Gastroesophageal sphincter (tissue), 3 donors: ENCODE measurements around the gene PSME3IP1.

ENCODE experiments used
- EP300 ChIP-seq: sonication (generic); formaldehyde crosslinking; IDR thresholded peaks from one replicate; pipeline ENCODE4 v1.6.1; 2017; ENCODE audit warnings: antibody characterized with exemption, mild to moderate bottlenecking
- POLR2A ChIP-seq, 2 donors: fragments of 450-650 bp; IDR thresholded peaks; one replicate each; pipeline ENCODE4 v1.6.1; 2017; ENCODE audit warnings: antibody characterized with exemption in 2 of 2, mild to moderate bottlenecking in 2 of 2, moderate library complexity in 1 of 2
- TF ChIP-seq, protein P1 (sequence below), 4 experiments: fragments of 200-600 bp in 2 of 4; fragments of 450-650 bp in 2 of 4; sonication (generic) in 1 of 4; IDR thresholded peaks; one replicate each; pipeline ENCODE4 v1.5.1; 2017 to 2019; ENCODE audit warnings: antibody characterized with exemption in 4 of 4, mild to moderate bottlenecking in 2 of 4, moderate library complexity in 2 of 4

DNA sequence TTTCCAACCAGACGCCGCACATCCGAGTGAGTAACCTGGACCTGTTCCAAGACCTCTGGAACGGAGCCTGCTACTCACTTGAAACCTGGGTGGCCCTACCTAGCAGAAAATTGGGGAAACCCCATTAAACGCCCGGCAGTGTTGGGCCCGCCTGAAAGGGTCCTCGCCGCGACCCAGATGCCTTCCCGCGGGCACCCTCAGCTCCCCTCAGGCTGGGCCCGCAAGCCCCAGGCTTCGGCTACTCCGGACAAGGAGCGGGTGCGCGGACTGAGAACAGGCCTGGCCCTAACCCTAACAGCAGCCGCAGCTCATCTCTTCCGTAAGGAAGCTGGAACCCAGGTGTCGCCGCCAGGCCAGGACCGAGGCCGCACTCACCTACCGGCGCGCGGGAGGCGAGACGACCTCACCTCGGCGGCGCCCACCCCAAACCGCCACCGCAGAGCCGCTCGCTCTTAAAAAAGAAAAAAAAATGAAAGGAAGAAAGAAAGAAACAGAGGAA lies 344 bp downstream of the PSME3IP1 start:
- TF ChIP-seq, protein P1, sequence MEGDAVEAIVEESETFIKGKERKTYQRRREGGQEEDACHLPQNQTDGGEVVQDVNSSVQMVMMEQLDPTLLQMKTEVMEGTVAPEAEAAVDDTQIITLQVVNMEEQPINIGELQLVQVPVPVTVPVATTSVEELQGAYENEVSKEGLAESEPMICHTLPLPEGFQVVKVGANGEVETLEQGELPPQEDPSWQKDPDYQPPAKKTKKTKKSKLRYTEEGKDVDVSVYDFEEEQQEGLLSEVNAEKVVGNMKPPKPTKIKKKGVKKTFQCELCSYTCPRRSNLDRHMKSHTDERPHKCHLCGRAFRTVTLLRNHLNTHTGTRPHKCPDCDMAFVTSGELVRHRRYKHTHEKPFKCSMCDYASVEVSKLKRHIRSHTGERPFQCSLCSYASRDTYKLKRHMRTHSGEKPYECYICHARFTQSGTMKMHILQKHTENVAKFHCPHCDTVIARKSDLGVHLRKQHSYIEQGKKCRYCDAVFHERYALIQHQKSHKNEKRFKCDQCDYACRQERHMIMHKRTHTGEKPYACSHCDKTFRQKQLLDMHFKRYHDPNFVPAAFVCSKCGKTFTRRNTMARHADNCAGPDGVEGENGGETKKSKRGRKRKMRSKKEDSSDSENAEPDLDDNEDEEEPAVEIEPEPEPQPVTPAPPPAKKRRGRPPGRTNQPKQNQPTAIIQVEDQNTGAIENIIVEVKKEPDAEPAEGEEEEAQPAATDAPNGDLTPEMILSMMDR (IDR thresholded peaks at IDR 0.05), result peak in 1 of 4 experiments; percentile 4
- no peak for TF ChIP-seq POLR2A (IDR thresholded peaks at IDR 0.05)
- TF ChIP-seq EP300, result no peak
